GM12878 (cell line): ENCODE results near the gene USP50. TPM values are rescaled to one million over a fixed set of nuclear protein-coding genes. Genes with fewer than 3 reads are reported as not detected.

Experiments used
- ATAC-seq: fragments of 200-7000 bp; cut with Tn5 transposase; 3 replicates; pipeline ENCODE4 v1.9.1; 2020; ENCODE audit warnings: mild to moderate bottlenecking, moderate library complexity
- Bru-seq: library from RNA; stranded (reverse); fragments of 400-500 nt; gene quantifications from one replicate; lab custom pipeline; 2021; lab: Mats Ljungman, UMichigan
- BruChase-seq, 2 experiments: library from RNA; stranded (reverse); fragments of 400-500 nt; gene quantifications; one replicate each; lab custom pipeline; 2021; lab: Mats Ljungman, UMichigan
- BruUV-seq: library from RNA; stranded (reverse); fragments of 400-500 nt; replicated peaks from 2 replicates; lab custom pipeline; 2021; lab: Mats Ljungman, UMichigan
- CTCF ChIA-PET: fragments of 300-600 bp; sonication (Branson Sonifier 250); formaldehyde crosslinking; extraction: SDS; loops from one replicate; lab custom pipeline; 2021; ENCODE audit warnings: inconsistent platforms; lab: Yijun Ruan, JAX
- POLR2A ChIA-PET: fragments of 350-600 bp; formaldehyde crosslinking; extraction: SDS; loops from one replicate; lab custom pipeline; 2021; ENCODE audit warnings: inconsistent platforms; lab: Charles Lee
- RAD21 ChIA-PET: fragments of 300-600 bp; sonication (Branson Sonifier 250); formaldehyde crosslinking; loops from one replicate; lab custom pipeline; 2023; ENCODE audit warnings: antibody characterized with exemption; ENCODE audit not compliant: unreplicated experiment; lab: Charles Lee
- SMC1A ChIA-PET: fragments of 300-600 bp; sonication (Branson Sonifier 250); formaldehyde crosslinking; loops from one replicate; lab custom pipeline; 2023; ENCODE audit not compliant: unreplicated experiment, uncharacterized antibody; lab: Charles Lee
- DNase-seq: peaks from one replicate; pipeline ENCODE4 v3.0.0-alpha.2; 2011; ENCODE audit warnings: low read depth, low spot score
- FAIRE-seq: peaks from 3 replicates; lab custom pipeline; 2011; peaks lifted over from hg19 to GRCh38; lab: Jason Lieb, UNC
- H2AFZ ChIP-seq: 2 replicates; pipeline ENCODE4 v1.6.0; 2011; ENCODE audit warnings: low read depth, low read length, control low read depth; ENCODE audit not compliant: control insufficient read depth
- H3K27ac ChIP-seq: 2 replicates; pipeline ENCODE4 v1.5.1; 2011; ENCODE audit warnings: control low read depth; ENCODE audit not compliant: control insufficient read depth, insufficient read depth
- H3K27me3 ChIP-seq, 2 experiments: replicated peaks in 1 of 2; 2 replicates each; pipeline versions ENCODE4 v1.6.0 to v1.6.1; 2011; ENCODE audit warnings: low read length in 1 of 2; ENCODE audit not compliant: control insufficient read depth in 2 of 2, insufficient read depth in 2 of 2
- H3K36me3 ChIP-seq, 2 experiments: 2 replicates each; pipeline ENCODE4 v1.5.1; 2011; ENCODE audit warnings: low read length in 1 of 2; ENCODE audit not compliant: control insufficient read depth in 2 of 2, insufficient read depth in 2 of 2
- H3K4me1 ChIP-seq: 2 replicates; pipeline ENCODE4 v1.6.1; 2011; ENCODE audit warnings: mild to moderate bottlenecking, low read length, moderate library complexity, mixed read lengths; ENCODE audit not compliant: control insufficient read depth, insufficient read depth
- H3K4me2 ChIP-seq: 2 replicates; pipeline ENCODE4 v1.6.0; 2011; ENCODE audit warnings: control low read depth; ENCODE audit not compliant: control insufficient read depth, insufficient read depth
- H3K4me3 ChIP-seq: fragments of 200-600 bp; sonication (generic); 2 replicates; pipeline ENCODE4 v1.5.1; 2016
- H3K79me2 ChIP-seq: 2 replicates; pipeline ENCODE4 v1.6.0; 2011; ENCODE audit warnings: low read length; ENCODE audit not compliant: control insufficient read depth, insufficient read depth
- H3K9ac ChIP-seq: 2 replicates; pipeline ENCODE4 v1.8.0; 2011; ENCODE audit warnings: low read length, control low read depth, mixed read lengths; ENCODE audit not compliant: control insufficient read depth, insufficient read depth
- H3K9me3 ChIP-seq: replicated peaks from 3 replicates; pipeline ENCODE4 v1.5.1; 2011; ENCODE audit warnings: mild to moderate bottlenecking, low read length; ENCODE audit not compliant: control insufficient read depth, insufficient read depth
- H4K20me1 ChIP-seq: 2 replicates; pipeline ENCODE4 v1.6.0; 2011; ENCODE audit not compliant: control insufficient read depth, insufficient read depth
- ATF3 ChIP-seq: IDR thresholded peaks from 2 replicates; pipeline ENCODE4 v1.6.1; 2011; ENCODE audit warnings: low read depth, mild to moderate bottlenecking, low read length, moderate library complexity, borderline replicate concordance; ENCODE audit errors: extremely low read depth
- CBFB ChIP-seq: IDR thresholded peaks from 2 replicates; pipeline ENCODE4 v1.6.1; 2016; ENCODE audit warnings: antibody characterized with exemption, low read depth
- CEBPB ChIP-seq, 2 experiments: fragments of 150-350 bp in 1 of 2; IDR thresholded peaks; 2 replicates each; pipeline ENCODE4 v1.6.1; 2012 to 2014; ENCODE audit warnings: low read depth in 2 of 2, low read length in 2 of 2, borderline replicate concordance in 1 of 2, inconsistent platforms in 1 of 2
- ELK1 ChIP-seq: IDR thresholded peaks from 2 replicates; pipeline ENCODE4 v1.6.1; 2012; ENCODE audit warnings: low read depth, low read length, improper control_type of control experiment
- EZH2 ChIP-seq: IDR thresholded peaks from 2 replicates; pipeline ENCODE4 v1.6.1; 2012; ENCODE audit warnings: low read depth, mild to moderate bottlenecking, control low read depth, inconsistent platforms, low read length, borderline replicate concordance; ENCODE audit not compliant: control insufficient read depth
- FOXM1 ChIP-seq: IDR thresholded peaks from 2 replicates; pipeline ENCODE4 v1.6.1; 2012; ENCODE audit warnings: low read depth, mild to moderate bottlenecking, inconsistent platforms, low read length, moderate library complexity
- GATAD2B ChIP-seq: fragments of 450-650 bp; conservative IDR thresholded peaks from 2 replicates; pipeline ENCODE4 v1.6.1; 2017; ENCODE audit warnings: low read depth, mild to moderate bottlenecking, moderate library complexity
- HDAC2 ChIP-seq: fragments of 200-600 bp; sonication (generic); IDR thresholded peaks from 2 replicates; pipeline ENCODE4 v1.6.1; 2017
- HDGF ChIP-seq: fragments of 450-650 bp; IDR thresholded peaks from 2 replicates; pipeline ENCODE4 v1.6.1; 2016; ENCODE audit warnings: antibody characterized with exemption
- IRF5 ChIP-seq: fragments of 450-650 bp; IDR thresholded peaks from 2 replicates; pipeline ENCODE4 v1.6.1; 2017; ENCODE audit warnings: borderline replicate concordance
- MLLT1 ChIP-seq: fragments of 450-650 bp; IDR thresholded peaks from 2 replicates; pipeline ENCODE4 v1.6.1; 2016; ENCODE audit warnings: mild to moderate bottlenecking
- TAF1 ChIP-seq: IDR thresholded peaks from 2 replicates; pipeline ENCODE4 v1.6.1; 2011; ENCODE audit warnings: mild to moderate bottlenecking, low read depth, low read length, borderline replicate concordance
- TARDBP ChIP-seq: IDR thresholded peaks from 2 replicates; pipeline ENCODE4 v1.6.1; 2016; ENCODE audit warnings: borderline replicate concordance
- TCF7 ChIP-seq: IDR thresholded peaks from 2 replicates; pipeline ENCODE4 v1.6.1; 2014; ENCODE audit warnings: antibody characterized with exemption, borderline replicate concordance
- ZNF24 ChIP-seq: fragments of 450-650 bp; IDR thresholded peaks from 2 replicates; pipeline ENCODE4 v1.6.1; 2017; ENCODE audit warnings: antibody characterized with exemption, mild to moderate bottlenecking
- WGBS: methylation state at CpG from one replicate; pipeline ENCODE4 v1.1.6; 2016; ENCODE audit warnings: low lambda C conversion rate; ENCODE audit not compliant: insufficient replicate concordance, insufficient coverage; ENCODE audit errors: missing lambda C conversion rate; 5-methylcytosine and 5-hydroxymethylcytosine counted together
- in situ Hi-C: fragments of 300-500 bp; cut with MboI; formaldehyde crosslinking; loops from 9 replicates; pipeline ENCODE4 v1.14.3; 2018; ENCODE audit warnings: mixed read lengths
- intact Hi-C: fragments of 100-400 bp; cut with micrococcal nuclease; formaldehyde crosslinking; loops from one replicate; pipeline ENCODE4 v1.14.2; 2022; ENCODE audit not compliant: unreplicated experiment
- long read RNA-seq, 2 experiments: library from polyadenylated mRNA; unstranded; transcript quantifications; one replicate each; pipeline ENCODE4 v2.0.0, GENCODE V29; 2019 to 2020
- polyA minus RNA-seq, 3 experiments: library from RNA; depleted of rRNA, polyadenylated mRNA; stranded (reverse); fragments of >200 nt; gene quantifications; 2 replicates each; pipeline ENCODE4 v1.2.3, GENCODE V29; 2011
- polyA plus RNA-seq, 11 experiments: library from polyadenylated mRNA; depleted of rRNA in 4 of 11; unstranded in 6 of 11; stranded (reverse) in 5 of 11; fragments of >200 nt; fragmentation: Nextera tagmentation in 4 of 11; fragmentation: Illumina TruSeq in 1 of 11; extraction: Ambion mirVana in 4 of 11; extraction: Trizol in 1 of 11; gene quantifications; 1 replicate in 1 of 11; 2 replicates in 10 of 11; pipeline versions ENCODE4 v1.2.1 to v1.2.3, GENCODE V29; 2011 to 2016; ENCODE audit warnings: inconsistent platforms in 2 of 11, missing spikeins in 2 of 11, low read depth in 1 of 11
- total RNA-seq, 4 experiments: library from RNA; depleted of rRNA in 3 of 4; stranded (reverse); fragments of >200 nt in 3 of 4; fragmentation: Illumina TruSeq in 1 of 4; extraction: Trizol in 1 of 4; gene quantifications; 2 replicates each; pipeline versions ENCODE4 v1.2.1 to v1.2.3, GENCODE V29; 2013 to 2021

Gene USP50
- total RNA-seq (2013; cell fraction: nucleolus; rRNA removed): not detected in 2 replicates
- 0.27 TPM in 1 of 2 replicates, not detected in the other for total RNA-seq (2014; rRNA removed)
- total RNA-seq (2014; rRNA removed; fragmentation: Illumina TruSeq; extraction: Trizol): not detected in 2 replicates
- total RNA-seq (2021): not detected in 2 replicates
- not detected for polyA plus RNA-seq (2011; ENCODE audit: low read depth)
- 0.19 and 0.32 TPM in 2 replicates for polyA plus RNA-seq (2011; rRNA removed)
- polyA plus RNA-seq (2011; cell fraction: cytosol; rRNA removed): not detected in 2 replicates
- 0.32 TPM in 1 of 2 replicates, not detected in the other for polyA plus RNA-seq (2011; cell fraction: nucleus; rRNA removed)
- polyA plus RNA-seq (2012): not detected in 2 replicates
- polyA plus RNA-seq (2014; fragmentation: Illumina TruSeq; extraction: Trizol): not detected in 2 replicates
- under 1 TPM in 1 of 2 experiments, not detected in 1; 0.15 TPM for polyA plus RNA-seq (2014; fragmentation: Nextera tagmentation; extraction: Ambion mirVana)
- polyA plus RNA-seq (2014; rRNA removed): not detected in 2 replicates
- under 1 TPM in 1 of 2 experiments, not detected in 1; 0.21 TPM for polyA plus RNA-seq (2016; fragmentation: Nextera tagmentation; extraction: Ambion mirVana)
- not detected in 2 replicates for polyA minus RNA-seq (2011; rRNA and poly(A)+ RNA removed)
- polyA minus RNA-seq (2011; cell fraction: cytosol; rRNA and poly(A)+ RNA removed): not detected in 2 replicates
- not detected in 2 replicates for polyA minus RNA-seq (2011; cell fraction: nucleus; rRNA and poly(A)+ RNA removed)
- Bru-seq, nascent RNA: percentile 28 among the genes with signal in this experiment
- percentile 46 among the genes with signal in this experiment for BruChase-seq, experiment 1, labeled RNA remaining after a 6-hour chase
- BruChase-seq, experiment 2, labeled RNA remaining after a 2-hour chase: percentile 51 among the genes with signal in this experiment
- long read RNA-seq, experiment 1: 0 reads
- long read RNA-seq, experiment 2, partial matches to known transcripts: 0 of 1 reads
- long read RNA-seq, experiment 2, other reads (novel, unspliced or antisense): 1 of 1 reads

- H3K4me2 ChIP-seq: no peak within 1 kb of the TSS
- BruUV-seq: no TSS peak
- H3K9ac ChIP-seq: no peak within 1 kb of the TSS
- peaks cover 7% of the 10 kb centered on the region for H3K4me1 ChIP-seq
- DNase-seq: no peak
- H3K36me3 ChIP-seq: no peaks in the 10 kb centered on the region
- no peak for FAIRE-seq
- ChIA-PET SMC1A (interaction anchor here (0.7 to 1.1 kb wide), 3 partner anchors 11 to 328 kb away, joined by 3 read pairs; no protein-coding TSS in a partner anchor), CTCF (no interaction called here), RAD21 (no interaction called here), POLR2A (no interaction called here)
- no peak within 1 kb of the TSS for H3K4me3 ChIP-seq
- H3K9me3 ChIP-seq: no peaks in the 10 kb centered on the region
- ATAC-seq: no peak
- intact Hi-C loops (no loop called here), in situ Hi-C loops (no loop called here)
- WGBS: 97% methylated on average over 5 of the region's 5 CpGs
- H2AFZ ChIP-seq: no peak within 1 kb of the TSS
- no peak within 1 kb of the TSS for H3K27ac ChIP-seq
- no peaks in the 10 kb centered on the region for H3K79me2 ChIP-seq
- no peaks in the 10 kb centered on the region for H3K27me3 ChIP-seq
- no peaks in the 10 kb centered on the region for H4K20me1 ChIP-seq
- TF ChIP-seq IRF5: no peak
- no peak for TF ChIP-seq HDGF
- no peak for TF ChIP-seq TARDBP
- no peak for TF ChIP-seq CBFB
- no peak for TF ChIP-seq HDAC2
- no peak for TF ChIP-seq FOXM1
- no peak for TF ChIP-seq MLLT1
- no peak for TF ChIP-seq TCF7
- TF ChIP-seq CEBPB (IDR thresholded peaks at IDR 0.05; ENCODE audit: borderline replicate concordance in 1 of 2, low read depth in 2 of 2, low read length in 2 of 2): no peak
- TF ChIP-seq ZNF24: no peak
- TF ChIP-seq EZH2: no peak
- TF ChIP-seq TAF1: no peak
- no peak for TF ChIP-seq ELK1
- TF ChIP-seq ATF3: no peak
- no peak for TF ChIP-seq GATAD2B
Measured at GRCh38 chr15:50546566-50546965, at the start of gene USP50. TSS of gene USP50 (minus strand) at chr15:50546666. CDS start at chr15:50546525, 141 bp downstream.
